Stimulated activated CD8-positive, alpha-beta memory T cell treated with anti-CD3 and anti-CD28 coated beads, Interleukin-7, amount 100 ng/mL, for 24 hours (primary cell): ENCODE measurements around the gene FAM167B.

Experiments used
- DNase-seq: peaks from one replicate; pipeline ENCODE4 v3.0.0-alpha.2; 2020; ENCODE audit warnings: low read depth

The FAM167B gene

DNA sequence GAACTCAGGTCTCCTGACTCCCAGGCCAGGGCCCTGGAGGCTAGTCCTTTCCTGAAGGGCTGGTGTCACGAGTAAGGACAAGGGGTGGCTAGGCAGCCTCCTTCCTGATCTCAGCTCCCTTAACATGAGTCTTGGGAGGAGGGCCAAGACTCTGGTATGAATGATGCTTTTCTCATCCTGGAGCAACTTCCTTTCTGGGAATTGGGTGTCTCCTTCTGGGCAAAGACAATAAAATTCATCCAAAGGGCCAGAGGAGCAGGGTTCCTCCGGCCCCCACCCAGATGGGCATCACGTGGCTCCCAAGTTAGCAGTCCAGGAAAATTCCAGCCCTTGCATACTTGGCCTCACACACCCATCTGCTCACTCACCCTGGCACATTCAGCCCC lies at the start of gene FAM167B:
TSS of gene FAM167B (plus strand) at position 335 of the 386 bp plus-strand sequence. CDS start 200 bp downstream, outside the sequence.
- DNase-seq: no peak

DNA sequence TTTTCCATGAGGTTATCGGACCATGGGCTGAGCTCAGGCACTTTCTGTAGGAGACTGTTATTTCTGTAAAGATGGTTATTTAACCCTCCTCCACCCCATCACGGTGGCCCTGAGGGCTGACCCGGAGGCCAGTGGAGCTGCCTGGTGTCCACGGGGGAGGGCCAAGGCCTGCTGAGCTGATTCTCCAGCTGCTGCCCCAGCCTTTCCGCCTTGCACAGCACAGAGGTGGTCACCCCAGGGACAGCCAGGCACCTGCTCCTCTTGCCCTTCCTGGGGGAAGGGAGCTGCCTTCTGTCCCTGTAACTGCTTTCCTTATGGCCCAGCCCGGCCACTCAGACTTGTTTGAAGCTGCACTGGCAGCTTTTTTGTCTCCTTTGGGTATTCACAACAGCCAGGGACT lies 49.2 kb upstream of the FAM167B start:
- DNase-seq: no peak

DNA sequence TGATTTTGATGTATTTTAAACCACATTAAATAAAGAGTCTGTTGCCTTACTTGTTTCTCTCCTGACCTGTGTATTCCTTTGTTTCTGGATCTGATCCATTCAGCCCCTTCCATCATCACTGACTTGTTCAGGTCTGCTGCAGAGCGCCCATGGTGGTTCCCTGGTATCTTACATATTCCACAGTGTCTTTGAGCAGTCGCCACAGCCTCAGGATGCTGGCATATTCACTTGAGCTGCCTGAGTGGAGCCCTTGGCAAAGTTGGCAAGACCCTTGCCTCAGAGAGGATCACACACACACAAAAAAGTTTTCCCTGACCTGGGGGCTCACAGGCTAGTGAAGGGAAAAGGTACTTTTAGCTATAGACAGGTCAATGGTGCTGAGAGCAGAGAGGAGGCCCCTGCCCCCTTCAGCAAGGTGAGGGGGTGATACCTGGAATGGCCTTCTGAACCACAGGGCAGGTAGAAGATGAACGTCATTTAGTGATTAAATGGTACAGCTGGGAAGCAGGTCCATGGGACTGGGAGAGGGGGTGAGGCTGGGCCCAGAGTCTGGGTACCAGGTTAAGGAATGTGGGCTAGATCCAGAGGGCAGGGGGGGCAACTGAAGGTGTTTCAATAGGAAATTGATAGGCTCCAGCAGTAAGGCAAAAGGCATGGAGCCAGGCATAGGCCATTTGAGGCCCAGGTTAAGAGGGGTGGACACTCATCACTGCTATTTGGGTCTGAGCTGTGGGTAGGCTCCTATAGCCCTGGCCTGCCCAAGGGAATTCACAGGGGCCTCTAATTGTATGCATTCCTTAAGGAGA lies 48.6 kb upstream of the FAM167B start:
- no peak for DNase-seq

DNA sequence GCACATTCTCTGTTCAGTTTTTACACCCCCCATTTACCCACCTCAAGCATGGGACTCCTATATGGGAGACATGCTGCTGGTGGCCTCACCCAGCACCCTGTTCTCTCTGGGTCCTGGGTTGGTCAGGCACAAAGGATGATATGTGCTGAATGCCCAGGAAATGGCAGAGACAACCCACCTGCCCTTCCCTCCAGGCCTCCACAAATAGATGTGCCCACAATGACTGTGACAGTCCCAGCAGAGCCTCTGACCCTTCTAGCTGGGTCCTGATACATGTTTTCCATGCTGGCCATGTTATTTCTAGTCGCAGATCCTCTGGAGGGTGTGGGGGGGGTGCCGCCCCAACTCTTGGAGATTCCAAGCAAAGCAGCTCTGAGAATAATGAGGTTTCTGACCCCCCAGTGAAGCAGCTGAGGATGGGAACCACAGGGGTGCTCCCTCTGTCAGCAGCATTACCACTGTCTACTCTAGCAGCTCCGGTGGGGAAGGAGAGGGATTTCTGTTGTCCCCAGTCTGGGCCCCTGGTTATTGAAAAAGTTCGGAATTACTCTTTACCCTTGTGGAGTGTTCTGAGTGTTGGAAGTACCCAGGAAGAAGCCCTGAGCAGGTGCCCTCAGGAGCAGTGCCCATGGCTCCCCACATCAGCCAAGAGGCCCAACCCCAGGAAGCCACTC lies 47.8 kb upstream of the FAM167B start:
- DNase-seq: no peak

DNA sequence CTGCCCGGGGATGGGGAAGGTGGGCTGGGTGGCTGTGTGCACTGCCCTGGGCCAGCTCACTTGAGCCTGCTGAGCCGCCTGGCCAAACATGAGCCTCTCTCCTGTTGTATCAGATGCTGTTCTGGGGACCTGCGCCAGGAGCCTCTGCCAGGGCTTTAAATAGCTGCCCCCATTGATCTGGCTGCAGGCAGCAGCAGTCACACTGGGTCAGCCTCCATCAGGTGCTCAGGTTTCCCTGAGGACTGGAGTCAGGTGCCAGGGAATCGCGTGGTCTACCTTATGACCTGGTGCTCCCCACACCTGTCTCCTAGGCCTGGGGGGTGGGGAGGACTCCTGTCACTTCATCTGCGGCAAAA lies 47.3 kb upstream of the FAM167B start:
- DNase-seq: no peak

DNA sequence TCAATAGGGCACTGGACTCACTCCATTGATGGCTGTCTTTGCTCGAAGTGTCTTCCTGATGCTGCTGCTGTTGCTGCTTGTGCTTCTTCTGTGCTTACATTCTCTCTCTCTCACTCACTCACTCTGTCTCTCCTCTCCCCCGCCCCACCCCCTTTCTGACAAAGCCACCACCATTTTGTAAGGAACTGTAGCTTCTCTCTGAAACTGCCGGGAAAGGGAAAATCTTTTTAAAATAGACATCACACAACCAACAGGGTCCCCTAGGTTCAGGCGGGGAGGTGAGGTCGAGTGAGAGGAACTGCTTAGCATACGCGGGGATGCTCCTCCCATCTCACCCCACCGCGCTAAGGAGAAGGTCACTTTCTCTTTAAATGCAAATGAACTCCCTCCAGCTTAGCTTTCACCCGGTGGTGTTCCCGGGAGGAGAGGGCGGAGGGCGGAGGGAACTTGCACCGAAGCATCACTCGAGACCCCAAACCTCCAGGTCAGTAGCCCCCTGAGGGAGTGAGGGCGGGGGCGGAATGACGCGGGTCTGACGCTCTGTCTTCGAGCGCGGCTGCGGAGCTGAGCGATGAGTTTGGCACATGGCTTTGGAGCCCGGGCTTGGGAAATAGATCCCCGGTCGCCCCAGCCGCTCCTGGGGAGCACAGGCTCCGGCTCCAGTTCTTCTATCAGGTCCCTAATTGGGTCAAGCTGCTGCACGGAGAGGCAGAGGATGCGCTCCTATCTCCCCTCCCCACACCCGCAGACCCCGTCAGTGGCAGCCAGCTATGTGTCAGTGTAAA lies 46.6 kb upstream of the FAM167B start, which contains the start of gene CCDC28B:
TSS of gene CCDC28B (plus strand) at position 370 of the 785 bp plus-strand sequence. CDS start 1,341 bp downstream, outside the sequence.
- DNase-seq: peak; percentile 29

DNA sequence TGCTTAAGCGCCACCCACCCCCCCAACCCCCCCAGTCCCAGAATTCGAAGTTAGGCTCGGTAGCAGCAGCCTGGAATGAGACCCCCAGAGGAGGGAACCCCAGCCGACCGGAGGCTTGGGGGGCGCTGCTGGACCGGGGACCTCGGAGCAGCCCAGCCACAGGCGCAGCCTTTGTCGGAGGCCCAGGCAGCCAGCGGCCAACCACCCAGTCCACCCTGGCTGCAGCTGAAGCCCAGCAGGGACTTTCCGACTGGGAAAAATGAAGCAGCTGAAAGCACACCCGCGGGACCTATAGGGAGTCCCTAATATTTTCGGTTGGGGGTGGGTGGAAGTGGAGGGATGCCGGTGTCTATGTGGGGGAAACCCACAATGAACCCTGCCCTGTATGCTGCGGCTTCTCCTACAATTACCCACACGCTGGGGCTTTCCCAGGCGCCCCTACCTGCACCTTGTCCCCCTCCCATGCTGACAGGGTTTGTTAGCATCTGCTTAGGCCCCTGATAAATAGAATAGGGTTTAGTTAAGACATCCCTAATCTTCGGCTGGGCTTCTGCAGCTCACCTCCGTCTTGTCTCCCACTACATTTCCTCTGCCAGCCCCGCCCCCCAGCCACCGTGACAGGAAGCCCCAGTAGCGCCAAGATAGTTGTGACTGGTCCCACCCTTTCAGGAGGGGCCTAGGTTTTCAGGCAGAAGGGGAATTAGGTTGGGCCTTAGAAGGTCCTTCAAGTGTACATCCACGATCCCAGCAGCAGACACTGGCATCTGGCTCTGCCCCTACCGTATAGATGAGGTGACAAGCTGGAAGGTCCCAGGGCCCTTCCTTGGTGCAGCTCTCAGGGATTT lies 45.8 kb upstream of the FAM167B start:
- peak; percentile 66 for DNase-seq

DNA sequence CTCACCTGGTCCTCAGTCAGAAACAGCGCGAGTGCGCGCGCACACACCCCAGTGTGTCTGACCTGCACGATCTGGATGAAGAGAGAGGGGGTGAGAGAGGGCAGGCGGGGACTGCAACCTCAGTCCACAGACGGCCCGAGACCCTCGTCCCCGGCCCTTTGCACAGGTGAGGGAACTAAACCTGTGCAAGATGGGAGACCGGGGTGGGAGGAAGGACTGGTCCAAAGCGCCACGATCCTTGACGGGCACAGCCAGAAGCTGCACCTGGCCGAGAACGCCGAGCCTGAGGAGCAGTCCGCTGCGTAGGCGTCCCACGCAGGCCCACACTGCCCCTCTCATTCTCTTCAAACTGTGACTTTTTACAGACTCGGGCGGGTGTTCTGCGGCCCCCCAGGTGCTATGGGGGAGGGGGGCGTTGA lies 42.1 kb upstream of the FAM167B start:
- no peak for DNase-seq

DNA sequence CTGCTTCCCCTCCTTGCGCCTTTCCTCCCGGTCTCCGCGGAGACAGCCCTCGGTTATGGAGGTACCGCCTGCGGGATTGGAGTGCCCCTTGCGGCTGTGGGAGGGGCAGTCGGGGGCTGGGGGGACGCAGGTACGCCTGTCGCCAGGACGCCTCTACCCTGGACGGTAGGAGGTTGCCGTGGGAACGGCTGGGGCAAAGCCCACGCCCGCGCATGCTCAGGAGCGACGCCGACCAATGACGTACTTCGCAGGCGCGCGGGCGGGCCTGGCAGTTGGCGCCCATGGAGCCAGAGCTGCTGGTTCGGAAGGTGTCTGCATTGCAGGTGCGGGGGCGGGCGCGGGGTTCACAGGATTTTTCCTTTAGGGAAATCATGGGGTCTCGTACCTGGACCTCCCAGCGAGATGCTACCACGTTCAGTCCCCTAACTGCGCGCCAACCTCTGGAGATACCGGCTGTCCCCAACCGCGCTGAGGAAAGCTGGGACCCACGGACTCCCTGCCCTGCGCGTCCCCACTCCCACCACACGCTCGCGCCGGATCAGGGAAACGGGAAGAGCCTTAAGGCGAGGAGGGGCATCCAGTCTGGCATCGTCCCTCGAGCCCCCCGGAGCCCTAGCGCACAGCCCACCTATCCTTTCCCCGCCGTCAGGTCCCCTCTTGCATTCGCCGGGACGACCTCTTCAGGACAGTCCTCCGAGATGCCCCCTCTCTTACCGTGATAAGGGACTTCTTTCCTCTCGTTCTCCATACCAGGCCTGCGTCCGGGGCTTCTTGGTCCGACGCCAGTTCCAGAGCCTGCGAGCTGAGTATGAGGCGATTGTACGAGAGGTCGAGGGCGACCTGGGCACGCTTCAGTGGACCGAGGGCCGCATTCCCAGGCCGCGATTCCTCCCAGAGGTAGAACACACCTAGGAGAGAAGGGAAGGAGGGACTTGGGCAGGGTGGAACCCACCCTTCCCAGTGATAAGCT lies 41.3 kb upstream of the FAM167B start, which contains the start of gene IQCC:
TSS of gene IQCC (plus strand) at position 271 of the 970 bp plus-strand sequence. CDS start at position 282, 11 bp downstream.
- peak; percentile 72 for DNase-seq

DNA sequence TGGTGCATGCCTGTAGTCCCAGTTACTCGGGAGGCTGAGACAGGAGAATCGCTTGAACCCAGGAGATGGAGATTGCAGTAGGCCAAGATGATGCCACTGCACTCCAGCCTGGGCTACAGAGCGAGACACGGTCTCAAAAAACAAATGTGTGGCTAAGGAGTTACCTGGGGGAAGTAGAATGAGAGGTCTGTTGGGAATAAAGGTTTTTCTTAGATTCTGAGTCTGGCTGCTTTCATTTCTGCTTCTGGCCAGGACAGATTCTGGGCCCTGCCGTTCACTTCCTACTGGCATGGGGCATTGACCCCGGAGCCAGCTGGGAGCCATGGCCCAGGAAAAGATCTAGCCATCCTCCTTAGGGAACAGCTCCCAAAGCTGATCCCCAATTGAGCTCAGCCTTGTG lies 38.6 kb upstream of the FAM167B start:
- no peak for DNase-seq

DNA sequence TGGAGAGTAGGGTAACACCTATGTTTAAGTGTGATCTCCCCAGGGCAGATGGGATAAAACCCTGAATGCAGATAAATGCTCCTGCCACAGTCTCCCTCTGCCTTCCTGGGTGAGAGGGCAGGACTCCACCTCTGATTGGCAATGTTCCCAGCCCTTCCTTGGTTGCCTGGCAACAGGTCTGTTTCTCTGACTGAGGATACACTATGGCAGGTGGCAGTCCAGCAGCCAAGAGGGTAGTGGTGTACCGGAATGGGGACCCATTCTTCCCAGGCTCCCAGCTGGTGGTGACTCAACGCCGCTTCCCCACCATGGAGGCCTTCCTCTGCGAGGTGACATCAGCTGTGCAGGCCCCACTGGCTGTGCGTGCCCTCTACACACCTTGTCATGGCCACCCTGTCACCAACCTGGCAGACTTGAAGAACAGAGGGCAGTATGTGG lies 38.1 kb upstream of the FAM167B start, which contains the start of gene DCDC2B:
TSS of gene DCDC2B (plus strand) at position 199 of the 438 bp plus-strand sequence. CDS start at position 204, 5 bp downstream.
- no peak for DNase-seq

DNA sequence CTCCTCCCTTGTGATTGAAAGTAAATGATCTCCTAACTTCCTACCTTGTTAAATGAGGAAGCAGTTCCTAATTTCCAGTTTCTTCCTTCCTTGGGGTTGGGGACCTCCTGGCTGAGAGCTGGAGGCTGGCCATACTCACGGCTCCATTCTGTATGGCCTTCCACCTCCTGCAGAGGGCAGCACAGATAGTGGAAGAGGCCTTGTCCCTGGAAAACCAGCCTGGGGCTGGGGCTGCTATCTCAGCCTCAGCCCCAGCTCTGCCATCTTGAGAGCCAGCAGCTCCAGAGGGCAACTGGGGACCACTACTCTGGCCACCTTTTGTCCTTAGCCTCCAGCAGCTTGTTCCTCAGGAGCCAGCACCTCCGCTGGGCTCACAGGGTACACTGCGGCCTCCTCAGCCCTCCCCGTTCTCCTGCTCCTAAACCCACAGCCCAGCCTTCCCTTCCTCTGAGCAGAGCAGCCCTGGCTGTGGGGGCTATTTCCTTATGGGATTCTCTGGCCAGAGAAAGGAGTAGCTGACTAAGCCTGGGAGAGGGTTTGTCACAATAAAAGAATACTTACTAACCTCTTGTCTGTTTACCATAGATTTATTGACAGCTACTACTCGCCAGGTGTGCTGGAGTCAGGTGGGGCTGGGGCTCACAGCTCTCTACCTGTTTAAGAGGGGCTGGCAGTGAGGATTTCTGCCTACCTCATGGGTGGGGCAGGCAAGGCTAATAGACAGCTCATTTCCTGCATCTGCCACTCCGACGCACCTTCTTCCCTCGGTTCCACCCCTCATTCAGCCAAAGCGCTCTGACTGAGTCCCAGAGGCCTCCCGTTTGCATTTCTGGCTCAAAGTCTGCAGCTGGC lies 31.2 kb upstream of the FAM167B start:
- DNase-seq: no peak

DNA sequence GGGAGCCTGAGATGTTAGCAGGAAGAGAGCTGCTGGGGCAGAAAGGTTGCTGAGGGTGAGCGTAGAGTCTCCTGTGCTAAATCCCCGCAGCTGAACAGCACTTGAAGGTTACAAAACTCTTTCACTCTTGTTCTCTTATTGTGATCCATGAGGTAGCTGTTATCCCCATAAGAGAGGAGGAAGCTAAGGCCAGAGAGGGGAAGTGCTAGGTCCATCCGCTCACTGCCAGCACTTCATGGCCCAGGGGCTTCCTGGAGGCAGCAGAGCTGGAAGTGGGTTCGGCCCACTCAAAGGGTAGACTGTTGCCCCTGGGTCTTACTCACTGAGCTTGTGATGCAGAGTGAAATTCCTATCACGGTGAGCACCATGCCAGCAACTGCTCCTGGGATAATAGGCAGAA lies 30.5 kb upstream of the FAM167B start:
- no peak for DNase-seq

DNA sequence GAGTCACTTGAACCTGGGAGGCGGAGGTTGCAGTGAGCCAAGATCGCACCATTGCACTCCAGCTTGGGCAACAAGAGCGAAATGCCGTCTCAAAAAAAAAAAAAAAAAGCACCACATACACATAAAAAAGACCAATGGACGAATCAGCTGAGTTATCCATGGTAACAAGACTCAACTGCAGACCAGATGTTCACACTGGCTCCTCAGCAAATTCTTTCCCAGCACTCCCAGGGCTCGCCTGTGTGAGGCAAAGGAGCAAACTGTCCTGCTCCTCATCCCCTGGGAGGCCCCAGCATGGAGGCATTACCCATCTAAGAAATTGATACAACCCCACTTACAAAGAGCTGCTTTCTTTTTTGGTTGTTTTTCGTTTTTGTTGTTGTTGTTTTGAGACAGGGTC lies 28.0 kb upstream of the FAM167B start:
- DNase-seq: no peak

DNA sequence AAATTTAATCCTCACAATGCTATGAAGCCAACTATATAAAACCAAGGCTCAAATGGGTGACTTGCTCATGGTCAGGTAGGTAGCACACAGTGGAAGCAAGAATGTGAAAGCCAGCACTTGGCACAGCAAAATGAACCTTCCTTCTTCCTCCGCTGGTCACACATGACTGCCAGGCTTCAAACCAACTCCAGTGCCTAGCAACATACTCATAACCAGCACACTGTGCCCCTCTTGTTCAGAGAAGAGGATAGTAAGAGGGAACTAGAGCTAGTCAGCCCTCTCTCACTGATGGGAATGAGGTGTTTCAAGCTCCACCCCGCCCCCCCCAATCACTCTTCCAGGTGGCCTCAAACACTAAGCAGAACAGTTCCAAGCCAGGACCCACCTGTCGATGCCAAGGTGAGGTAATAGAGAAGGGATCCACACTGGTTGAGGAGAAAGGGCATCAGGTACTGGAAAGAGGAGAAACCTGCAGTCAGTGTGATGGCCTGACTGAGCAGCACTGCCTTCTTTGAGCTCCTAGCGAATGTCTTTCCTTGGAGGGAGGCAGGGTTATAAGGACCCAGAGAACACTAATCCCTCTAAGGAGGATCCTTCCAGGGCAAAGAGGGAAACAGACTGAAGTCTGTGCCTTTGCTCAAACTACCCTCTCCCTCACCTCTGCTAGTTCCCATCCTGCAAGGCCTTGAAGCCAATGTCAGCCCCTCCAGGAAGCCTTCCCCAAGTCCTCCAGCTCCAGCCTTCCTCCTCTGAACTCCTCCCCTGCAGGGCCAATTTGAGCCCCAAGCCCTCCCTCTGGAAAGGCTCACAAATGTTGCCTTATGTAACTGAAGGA lies 26.1 kb upstream of the FAM167B start:
- DNase-seq: no peak

DNA sequence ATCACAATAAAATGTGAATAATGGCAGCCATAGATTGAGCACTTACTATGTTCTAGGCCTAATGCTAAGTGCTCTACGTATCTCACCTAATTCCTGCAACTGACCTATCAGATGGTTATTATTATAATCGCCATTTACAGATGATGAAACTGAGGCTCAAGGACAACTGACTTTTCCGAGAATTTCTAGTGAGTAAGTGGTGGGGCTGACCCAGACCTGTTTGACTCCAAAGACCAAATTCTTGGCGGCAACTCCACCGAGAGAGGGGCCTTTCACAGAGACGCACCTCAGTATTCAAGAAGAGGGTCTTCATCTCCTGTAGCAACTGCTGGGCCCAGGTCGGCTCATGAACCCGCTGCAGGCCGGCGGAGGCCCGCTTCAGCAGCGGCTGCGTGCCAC lies 25.4 kb upstream of the FAM167B start:
- DNase-seq: no peak

DNA sequence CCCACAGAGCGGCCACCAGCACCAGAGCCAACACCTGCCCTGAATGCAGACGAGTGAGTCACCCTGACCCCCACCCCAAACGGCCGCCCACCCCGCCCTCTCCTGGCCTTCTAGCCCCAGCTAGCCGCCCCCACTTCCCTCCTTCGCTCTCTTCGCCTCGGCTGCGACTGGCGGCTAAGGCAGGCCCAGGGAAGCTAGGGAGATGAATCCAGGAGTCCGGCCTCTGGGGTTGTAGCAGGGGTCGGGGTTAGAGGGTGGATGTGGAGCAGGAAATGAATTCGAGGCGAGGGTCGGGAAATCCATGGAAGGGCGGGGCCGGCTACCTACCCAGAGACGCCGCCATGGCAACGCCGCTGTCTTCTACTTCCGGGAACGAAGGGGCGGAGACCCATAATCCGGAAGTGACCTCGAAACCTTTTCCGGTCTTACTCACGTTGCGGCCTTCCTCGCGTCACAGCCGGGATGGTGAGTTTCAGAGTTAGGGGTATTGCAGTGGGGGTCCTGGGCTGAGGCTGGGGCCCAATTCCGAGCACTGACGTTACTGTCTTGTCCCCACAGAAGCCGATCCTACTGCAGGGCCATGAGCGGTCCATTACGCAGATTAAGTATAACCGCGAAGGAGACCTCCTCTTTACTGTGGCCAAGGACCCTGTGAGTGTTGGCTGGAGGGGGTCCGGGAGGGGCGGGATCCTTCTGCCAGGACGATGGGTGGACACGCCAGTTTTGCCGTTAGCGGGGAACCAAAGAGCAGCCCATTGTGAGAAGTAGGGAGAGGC lies 24.9 kb upstream of the FAM167B start, which contains the start of the genes EIF3I and TMEM234:
TSS of gene EIF3I (plus strand) at position 428 of the 776 bp plus-strand sequence. CDS start at position 463, 35 bp downstream.
TSS of gene TMEM234 (minus strand) at position 374 of the 776 bp plus-strand sequence. CDS start at position 343, 31 bp downstream.
- peak; percentile 83 for DNase-seq
